Liver (tissue), 9 donors: ENCODE results near the gene ADAMTS15. TPM values are rescaled to one million over a fixed set of nuclear protein-coding genes. Genes with fewer than 3 reads are reported as not detected.
A peak's percentile ranks its signal among the peaks of the same experiment; 100 is the strongest.

ENCODE experiments used
- DNase-seq: peaks from one replicate; pipeline ENCODE4 v3.0.0-alpha.2; 2017; ENCODE audit warnings: low spot score
- H3K27ac ChIP-seq, 2 donors: one replicate each; pipeline ENCODE4 v1.7.0; 2013; ENCODE audit warnings: inconsistent platforms in 2 of 2, low read length in 2 of 2, control low read depth in 1 of 2, low read depth in 1 of 2, mild to moderate bottlenecking in 1 of 2
- H3K27me3 ChIP-seq, 4 donors: one replicate each; pipeline versions ENCODE4 v1.6.1 to v1.7.0; 2013; ENCODE audit warnings: low read length in 3 of 4, inconsistent platforms in 1 of 4, mild to moderate bottlenecking in 1 of 4, moderate library complexity in 1 of 4; ENCODE audit not compliant: control insufficient read depth in 4 of 4, insufficient read depth in 4 of 4
- H3K36me3 ChIP-seq, 4 donors: one replicate each; pipeline versions ENCODE4 v1.6.1 to v1.7.0; 2013; ENCODE audit warnings: low read length in 3 of 4, mild to moderate bottlenecking in 3 of 4, low read depth in 1 of 4, moderate library complexity in 1 of 4; ENCODE audit not compliant: control insufficient read depth in 4 of 4, insufficient read depth in 3 of 4
- H3K4me1 ChIP-seq, 4 donors: one replicate each; pipeline versions ENCODE4 v1.6.1 to v1.7.0; 2013; ENCODE audit warnings: low read length in 3 of 4, mild to moderate bottlenecking in 3 of 4, moderate library complexity in 1 of 4; ENCODE audit not compliant: control insufficient read depth in 4 of 4, insufficient read depth in 4 of 4
- H3K4me3 ChIP-seq, 3 donors: one replicate each; pipeline versions ENCODE4 v1.6.1 to v1.7.0; 2013; ENCODE audit warnings: low read length in 3 of 3, control low read depth in 1 of 3, low read depth in 1 of 3, mild to moderate bottlenecking in 1 of 3
- H3K9ac ChIP-seq, 2 donors: one replicate each; pipeline ENCODE4 v1.7.0; 2013; ENCODE audit warnings: low read length in 2 of 2, mild to moderate bottlenecking in 2 of 2, moderate library complexity in 2 of 2, control low read depth in 1 of 2, low read depth in 1 of 2
- H3K9me3 ChIP-seq, 4 donors: one replicate each; pipeline versions ENCODE4 v1.6.1 to v1.7.0; 2013; ENCODE audit warnings: low read length in 3 of 4; ENCODE audit not compliant: control insufficient read depth in 4 of 4
- EGR1 ChIP-seq, 2 donors: IDR thresholded peaks; 2 replicates each; pipeline ENCODE4 v1.6.1; 2016 to 2018; ENCODE audit warnings: antibody characterized with exemption in 2 of 2, low read depth in 2 of 2
- FOXA1 ChIP-seq: IDR thresholded peaks from 2 replicates; pipeline ENCODE4 v1.6.1; 2016; ENCODE audit warnings: antibody characterized with exemption
- FOXA2 ChIP-seq: IDR thresholded peaks from 2 replicates; pipeline ENCODE4 v1.6.1; 2016; ENCODE audit warnings: antibody characterized with exemption
- GABPA ChIP-seq, 2 donors: IDR thresholded peaks in 1 of 2; conservative IDR thresholded peaks in 1 of 2; 2 replicates each; pipeline ENCODE4 v1.6.1; 2016; ENCODE audit warnings: antibody characterized with exemption in 2 of 2, mild to moderate bottlenecking in 1 of 2, moderate library complexity in 1 of 2
- HNF4A ChIP-seq, 2 donors: conservative IDR thresholded peaks; 2 replicates each; pipeline ENCODE4 v1.6.1; 2016; ENCODE audit warnings: antibody characterized with exemption in 2 of 2, mild to moderate bottlenecking in 2 of 2
- HNF4G ChIP-seq: IDR thresholded peaks from 2 replicates; pipeline ENCODE4 v1.6.1; 2016; ENCODE audit warnings: antibody characterized with exemption
- JUND ChIP-seq, 2 donors: IDR thresholded peaks; 2 replicates each; pipeline ENCODE4 v1.6.1; 2016; ENCODE audit warnings: antibody characterized with exemption in 2 of 2
- NR2F2 ChIP-seq: IDR thresholded peaks from 2 replicates; pipeline ENCODE4 v1.6.1; 2016; ENCODE audit warnings: antibody characterized with exemption
- RAD21 ChIP-seq, 2 donors: IDR thresholded peaks; 2 replicates each; pipeline ENCODE4 v1.6.1; 2016; ENCODE audit warnings: antibody characterized with exemption in 2 of 2, mild to moderate bottlenecking in 2 of 2
- RXRA ChIP-seq, 2 donors: IDR thresholded peaks; 2 replicates each; pipeline ENCODE4 v1.6.1; 2017 to 2018; ENCODE audit warnings: antibody characterized with exemption in 2 of 2, mild to moderate bottlenecking in 1 of 2
- SP1 ChIP-seq: IDR thresholded peaks from 2 replicates; pipeline ENCODE4 v1.6.1; 2018; ENCODE audit warnings: antibody characterized with exemption, mild to moderate bottlenecking
- TAF1 ChIP-seq: conservative IDR thresholded peaks from 2 replicates; pipeline ENCODE4 v1.6.1; 2016; ENCODE audit warnings: antibody characterized with exemption, mild to moderate bottlenecking
- YY1 ChIP-seq: IDR thresholded peaks from 2 replicates; pipeline ENCODE4 v1.6.1; 2016; ENCODE audit warnings: antibody characterized with exemption, mild to moderate bottlenecking
- WGBS: extraction: QIAGEN DNeasy Blood & Tissue Kit; methylation state at CpG from one replicate; pipeline ENCODE4 v1.1.7; 2013; 5-methylcytosine and 5-hydroxymethylcytosine counted together
- polyA plus RNA-seq, 2 donors: library from polyadenylated mRNA; stranded (reverse) in 1 of 2; unstranded in 1 of 2; fragments of 200-250 nt in 1 of 2; fragments of >200 nt in 1 of 2; fragmentation: Nextera tagmentation in 1 of 2; extraction: Ambion mirVana in 1 of 2; gene quantifications; one replicate each; pipeline versions ENCODE4 v1.2.1 to v1.2.3, GENCODE V29; 2013 to 2015
- total RNA-seq, 2 donors: library from RNA; depleted of rRNA; stranded (reverse); fragments of >200 nt; gene quantifications; one replicate each; pipeline ENCODE4 v1.2.3, GENCODE V29; 2014
- TF ChIP-seq, protein P1 (sequence below): IDR thresholded peaks from 2 replicates; pipeline ENCODE4 v1.6.1; 2016; ENCODE audit warnings: antibody characterized with exemption, mild to moderate bottlenecking
- TF ChIP-seq, protein P2 (sequence below): IDR thresholded peaks from 2 replicates; pipeline ENCODE4 v1.6.1; 2016; ENCODE audit warnings: antibody characterized with exemption
- TF ChIP-seq, protein P3 (sequence below): IDR thresholded peaks from 2 replicates; pipeline ENCODE4 v1.6.1; 2016; ENCODE audit warnings: antibody characterized with exemption
- TF ChIP-seq, protein P4 (sequence below): fragments of 150-350 bp; IDR thresholded peaks from 2 replicates; pipeline ENCODE4 v1.5.1; 2017; ENCODE audit warnings: improper control_type of control experiment, low read depth, low read length; ENCODE audit not compliant: missing input control
- TF ChIP-seq, protein P5 (sequence below): IDR thresholded peaks from 2 replicates; pipeline ENCODE4 v1.6.1; 2016; ENCODE audit warnings: antibody characterized with exemption
- donor health status: healthy.
- donor health status: healthy.
- donor health status: healthy.
- donor health status: healthy.
- donor health status: healthy.

Gene ADAMTS15
- total and polyA plus RNA-seq, 4 donors, result 0.06 to 1.3 (median 0.77) TPM

DNA sequence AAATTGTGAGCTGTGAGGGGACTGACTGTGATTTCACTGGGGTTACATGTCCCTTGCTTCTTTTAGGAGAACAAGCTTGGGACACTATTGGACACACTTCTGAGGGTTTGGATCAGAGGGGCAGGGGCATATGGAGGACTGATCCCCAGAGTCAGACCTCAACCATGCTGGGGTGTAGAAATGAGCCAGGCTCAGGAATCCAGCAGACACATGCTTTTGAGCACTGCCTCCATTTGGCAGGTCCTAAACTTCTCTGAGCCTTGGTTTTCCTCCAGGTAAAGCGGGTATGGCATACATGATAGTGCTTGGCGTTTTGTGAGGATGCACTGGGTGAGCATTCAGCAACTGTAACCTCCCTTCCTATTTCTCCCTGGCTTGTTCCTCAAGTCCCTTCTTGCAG is 74.7 kb downstream of the ADAMTS15 start:
- 85% methylated on average over 2 of the region's 2 CpGs for WGBS
- no peak overlapping the region for H3K9ac ChIP-seq
- TF ChIP-seq SP1, result no peak
- TF ChIP-seq YY1, result no peak
- TF ChIP-seq RXRA (IDR thresholded peaks at IDR 0.05), result no peak
- TF ChIP-seq, protein P1, sequence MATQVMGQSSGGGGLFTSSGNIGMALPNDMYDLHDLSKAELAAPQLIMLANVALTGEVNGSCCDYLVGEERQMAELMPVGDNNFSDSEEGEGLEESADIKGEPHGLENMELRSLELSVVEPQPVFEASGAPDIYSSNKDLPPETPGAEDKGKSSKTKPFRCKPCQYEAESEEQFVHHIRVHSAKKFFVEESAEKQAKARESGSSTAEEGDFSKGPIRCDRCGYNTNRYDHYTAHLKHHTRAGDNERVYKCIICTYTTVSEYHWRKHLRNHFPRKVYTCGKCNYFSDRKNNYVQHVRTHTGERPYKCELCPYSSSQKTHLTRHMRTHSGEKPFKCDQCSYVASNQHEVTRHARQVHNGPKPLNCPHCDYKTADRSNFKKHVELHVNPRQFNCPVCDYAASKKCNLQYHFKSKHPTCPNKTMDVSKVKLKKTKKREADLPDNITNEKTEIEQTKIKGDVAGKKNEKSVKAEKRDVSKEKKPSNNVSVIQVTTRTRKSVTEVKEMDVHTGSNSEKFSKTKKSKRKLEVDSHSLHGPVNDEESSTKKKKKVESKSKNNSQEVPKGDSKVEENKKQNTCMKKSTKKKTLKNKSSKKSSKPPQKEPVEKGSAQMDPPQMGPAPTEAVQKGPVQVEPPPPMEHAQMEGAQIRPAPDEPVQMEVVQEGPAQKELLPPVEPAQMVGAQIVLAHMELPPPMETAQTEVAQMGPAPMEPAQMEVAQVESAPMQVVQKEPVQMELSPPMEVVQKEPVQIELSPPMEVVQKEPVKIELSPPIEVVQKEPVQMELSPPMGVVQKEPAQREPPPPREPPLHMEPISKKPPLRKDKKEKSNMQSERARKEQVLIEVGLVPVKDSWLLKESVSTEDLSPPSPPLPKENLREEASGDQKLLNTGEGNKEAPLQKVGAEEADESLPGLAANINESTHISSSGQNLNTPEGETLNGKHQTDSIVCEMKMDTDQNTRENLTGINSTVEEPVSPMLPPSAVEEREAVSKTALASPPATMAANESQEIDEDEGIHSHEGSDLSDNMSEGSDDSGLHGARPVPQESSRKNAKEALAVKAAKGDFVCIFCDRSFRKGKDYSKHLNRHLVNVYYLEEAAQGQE, result no peak
- no peak for TF ChIP-seq FOXA1
- TF ChIP-seq, protein P2, sequence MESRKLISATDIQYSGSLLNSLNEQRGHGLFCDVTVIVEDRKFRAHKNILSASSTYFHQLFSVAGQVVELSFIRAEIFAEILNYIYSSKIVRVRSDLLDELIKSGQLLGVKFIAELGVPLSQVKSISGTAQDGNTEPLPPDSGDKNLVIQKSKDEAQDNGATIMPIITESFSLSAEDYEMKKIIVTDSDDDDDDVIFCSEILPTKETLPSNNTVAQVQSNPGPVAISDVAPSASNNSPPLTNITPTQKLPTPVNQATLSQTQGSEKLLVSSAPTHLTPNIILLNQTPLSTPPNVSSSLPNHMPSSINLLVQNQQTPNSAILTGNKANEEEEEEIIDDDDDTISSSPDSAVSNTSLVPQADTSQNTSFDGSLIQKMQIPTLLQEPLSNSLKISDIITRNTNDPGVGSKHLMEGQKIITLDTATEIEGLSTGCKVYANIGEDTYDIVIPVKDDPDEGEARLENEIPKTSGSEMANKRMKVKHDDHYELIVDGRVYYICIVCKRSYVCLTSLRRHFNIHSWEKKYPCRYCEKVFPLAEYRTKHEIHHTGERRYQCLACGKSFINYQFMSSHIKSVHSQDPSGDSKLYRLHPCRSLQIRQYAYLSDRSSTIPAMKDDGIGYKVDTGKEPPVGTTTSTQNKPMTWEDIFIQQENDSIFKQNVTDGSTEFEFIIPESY, result no peak
- TF ChIP-seq, protein P3, sequence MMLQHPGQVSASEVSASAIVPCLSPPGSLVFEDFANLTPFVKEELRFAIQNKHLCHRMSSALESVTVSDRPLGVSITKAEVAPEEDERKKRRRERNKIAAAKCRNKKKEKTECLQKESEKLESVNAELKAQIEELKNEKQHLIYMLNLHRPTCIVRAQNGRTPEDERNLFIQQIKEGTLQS, result no peak
- TF ChIP-seq, protein P4, sequence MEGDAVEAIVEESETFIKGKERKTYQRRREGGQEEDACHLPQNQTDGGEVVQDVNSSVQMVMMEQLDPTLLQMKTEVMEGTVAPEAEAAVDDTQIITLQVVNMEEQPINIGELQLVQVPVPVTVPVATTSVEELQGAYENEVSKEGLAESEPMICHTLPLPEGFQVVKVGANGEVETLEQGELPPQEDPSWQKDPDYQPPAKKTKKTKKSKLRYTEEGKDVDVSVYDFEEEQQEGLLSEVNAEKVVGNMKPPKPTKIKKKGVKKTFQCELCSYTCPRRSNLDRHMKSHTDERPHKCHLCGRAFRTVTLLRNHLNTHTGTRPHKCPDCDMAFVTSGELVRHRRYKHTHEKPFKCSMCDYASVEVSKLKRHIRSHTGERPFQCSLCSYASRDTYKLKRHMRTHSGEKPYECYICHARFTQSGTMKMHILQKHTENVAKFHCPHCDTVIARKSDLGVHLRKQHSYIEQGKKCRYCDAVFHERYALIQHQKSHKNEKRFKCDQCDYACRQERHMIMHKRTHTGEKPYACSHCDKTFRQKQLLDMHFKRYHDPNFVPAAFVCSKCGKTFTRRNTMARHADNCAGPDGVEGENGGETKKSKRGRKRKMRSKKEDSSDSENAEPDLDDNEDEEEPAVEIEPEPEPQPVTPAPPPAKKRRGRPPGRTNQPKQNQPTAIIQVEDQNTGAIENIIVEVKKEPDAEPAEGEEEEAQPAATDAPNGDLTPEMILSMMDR, result no peak
- no peak for TF ChIP-seq HNF4A (conservative IDR thresholded peaks at IDR 0.05)
- no peak for TF ChIP-seq TAF1
- TF ChIP-seq HNF4G, result no peak
- no peak for TF ChIP-seq NR2F2
- TF ChIP-seq, protein P5, sequence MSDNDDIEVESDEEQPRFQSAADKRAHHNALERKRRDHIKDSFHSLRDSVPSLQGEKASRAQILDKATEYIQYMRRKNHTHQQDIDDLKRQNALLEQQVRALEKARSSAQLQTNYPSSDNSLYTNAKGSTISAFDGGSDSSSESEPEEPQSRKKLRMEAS, result no peak
- TF ChIP-seq GABPA (IDR thresholded peaks at IDR 0.05 in 1 of 2, conservative IDR thresholded peaks at IDR 0.05 in 1 of 2), result no peak
- no peak for TF ChIP-seq JUND (IDR thresholded peaks at IDR 0.05)
- TF ChIP-seq FOXA2, result no peak
- TF ChIP-seq EGR1 (IDR thresholded peaks at IDR 0.05; ENCODE audit: low read depth in 2 of 2), result no peak
- TF ChIP-seq RAD21 (IDR thresholded peaks at IDR 0.05), result no peak
- no peak for DNase-seq
- peak overlapping the region in 1 of 2 donors; percentile 34 for H3K27ac ChIP-seq
- H3K9me3 ChIP-seq, result no peaks in the 10 kb centered on the region
- H3K36me3 ChIP-seq, result no peaks in the 10 kb centered on the region
- no peaks in the 10 kb centered on the region for H3K4me1 ChIP-seq
- no peaks in the 10 kb centered on the region for H3K27me3 ChIP-seq
- H3K4me3 ChIP-seq, result no peak overlapping the region
